ENCODE results near the gene TMEM109.
A peak's percentile ranks its signal among the peaks of the same experiment; 100 is the strongest.

The TMEM109 gene

GRCh38 chr11:60913793-60914632 lies at the start of gene TMEM109:
Gene TMEM109 (plus strand): TSS chr11:60914158. CDS start chr11:60919694, 5,536 bp downstream.
- peak; percentile 99 for DNase-seq

GRCh38 chr11:60864856-60865513 lies 49.0 kb upstream of the TMEM109 start:
- no peak for DNase-seq

GRCh38 chr11:60866911-60867870 lies 46.8 kb upstream of the TMEM109 start, which contains the start of gene ZP1:
Gene ZP1 (plus strand): TSS chr11:60867542. CDS start chr11:60867562, 20 bp downstream.
- DNase-seq = peak; percentile 99

GRCh38 chr11:60867871-60868681 lies 45.9 kb upstream of the TMEM109 start:
- DNase-seq = no peak

GRCh38 chr11:60868682-60869450 lies 45.1 kb upstream of the TMEM109 start:
- DNase-seq = no peak

GRCh38 chr11:60869451-60869825 lies 44.5 kb upstream of the TMEM109 start:
- no peak for DNase-seq

- DNase-seq = peak; percentile 16
Observed at GRCh38 chr11:60870276-60870675, 43.7 kb upstream of the TMEM109 start.

GRCh38 chr11:60870733-60871377 lies 43.1 kb upstream of the TMEM109 start:
- no peak for DNase-seq

GRCh38 chr11:60871378-60872061 lies 42.4 kb upstream of the TMEM109 start:
- DNase-seq = peak; percentile 36

- no peak for DNase-seq
Observed at GRCh38 chr11:60872124-60872960, 41.6 kb upstream of the TMEM109 start.

- DNase-seq = no peak
Observed at GRCh38 chr11:60872961-60873524, 40.9 kb upstream of the TMEM109 start.

GRCh38 chr11:60873533-60873932 lies 40.4 kb upstream of the TMEM109 start:
- DNase-seq = no peak

- no peak for DNase-seq
Observed at GRCh38 chr11:60874421-60875365, 39.3 kb upstream of the TMEM109 start.

- no peak for DNase-seq
Observed at GRCh38 chr11:60875366-60876167, 38.4 kb upstream of the TMEM109 start.

- no peak for DNase-seq
Observed at GRCh38 chr11:60876168-60876485, 37.8 kb upstream of the TMEM109 start.

GRCh38 chr11:60878245-60879101 lies 35.5 kb upstream of the TMEM109 start:
- no peak for DNase-seq
